ENCODE measurements around the gene TBC1D30. TPM values are rescaled to one million over a fixed set of nuclear protein-coding genes. Genes with fewer than 3 reads are reported as not detected.
"Not testable (repeated sequence)": the region's sequence is repeated elsewhere in the genome, so short reads cannot be mapped to it uniquely, and the experiment has no call there.

Gene TBC1D30
- total RNA-seq, 2 experiments from 2014 or later: 0.30 to 0.37 TPM

GRCh38 chr12:64828713-64829112 lies 4.3 kb downstream of the TBC1D30 start:
- Mint-ChIP-seq H3K27ac (no peak overlapping the region), H3K36me3 (ENCODE audit: low read depth) (peaks cover 3% of the 10 kb centered on the region), H3K27me3 (peaks cover 41% of the 10 kb centered on the region), H3K4me1 (peaks cover 11% of the 10 kb centered on the region), H3K9me3 (ENCODE audit: low read depth) (peaks cover 5% of the 10 kb centered on the region), H3K4me3 (no peak overlapping the region)
- DNase-seq: no peak
- ChIA-PET POLR2A (no interaction called here), CTCF (interaction anchor here (1.6 kb wide), 1 partner anchor 33 kb away, joined by 3 read pairs; no protein-coding TSS in a partner anchor)
- intact Hi-C loops (cut with DNase I, micrococcal nuclease): no loop called here
- ATAC-seq: no peak

- intact Hi-C loops (cut with DNase I, micrococcal nuclease): no loop called here
- CTCF ChIA-PET: interaction anchor here (1.2 kb wide), 1 partner anchor 38 kb away, joined by 4 read pairs; no protein-coding TSS in a partner anchor
- ATAC-seq (no peak), DNase-seq (no peak)
- H3K36me3 Mint-ChIP-seq (ENCODE audit: low read depth): no peaks in the 10 kb centered on the region
- H3K4me3 Mint-ChIP-seq: no peak overlapping the region
- no peaks in the 10 kb centered on the region for H3K4me1 Mint-ChIP-seq
- POLR2A ChIA-PET: no interaction called here
- H3K27me3 Mint-ChIP-seq: peaks cover 11% of the 10 kb centered on the region
- peaks cover 2% of the 10 kb centered on the region for H3K9me3 Mint-ChIP-seq (ENCODE audit: low read depth)
- H3K27ac Mint-ChIP-seq: no peak overlapping the region
These were observed 9.5 kb downstream of the TBC1D30 start for GRCh38 chr12:64833928-64834327.

GRCh38 chr12:64835901-64836300 lies 11.5 kb downstream of the TBC1D30 start:
- no peak overlapping the region for H3K27ac Mint-ChIP-seq
- no peak overlapping the region for H3K4me3 Mint-ChIP-seq
- no peaks in the 10 kb centered on the region for H3K4me1 Mint-ChIP-seq
- ATAC-seq (no peak), DNase-seq (no peak)
- H3K9me3 Mint-ChIP-seq (ENCODE audit: low read depth): peaks cover 2% of the 10 kb centered on the region
- H3K27me3 Mint-ChIP-seq: peaks cover 2% of the 10 kb centered on the region
- ChIA-PET CTCF (interaction anchor here (0.6 to 1.1 kb wide), 2 partner anchors 34 to 1416 kb away, joined by 3 read pairs; no protein-coding TSS in a partner anchor), POLR2A (no interaction called here)
- intact Hi-C loops (cut with DNase I, micrococcal nuclease): no loop called here
- H3K36me3 Mint-ChIP-seq (ENCODE audit: low read depth): no peaks in the 10 kb centered on the region

- no peaks in the 10 kb centered on the region for H3K4me1 Mint-ChIP-seq
- no peak for ATAC-seq
- no peak overlapping the region for H3K27ac Mint-ChIP-seq
- POLR2A ChIA-PET: no interaction called here
- peaks cover 2% of the 10 kb centered on the region for H3K9me3 Mint-ChIP-seq (ENCODE audit: low read depth)
- peaks cover 2% of the 10 kb centered on the region for H3K27me3 Mint-ChIP-seq
- CTCF ChIA-PET: interaction anchor here (1.2 kb wide), 1 partner anchor 41 kb away, joined by 4 read pairs; no protein-coding TSS in a partner anchor
- no peak for DNase-seq
- no peaks in the 10 kb centered on the region for H3K36me3 Mint-ChIP-seq (ENCODE audit: low read depth)
- no peak overlapping the region for H3K4me3 Mint-ChIP-seq
- intact Hi-C loops (cut with DNase I, micrococcal nuclease): no loop called here
These were observed 12.4 kb downstream of the TBC1D30 start for GRCh38 chr12:64836856-64837255.

GRCh38 chr12:64837427-64837826 lies 13.0 kb downstream of the TBC1D30 start:
- H3K27ac Mint-ChIP-seq: no peak overlapping the region
- no peak overlapping the region for H3K4me3 Mint-ChIP-seq
- no peaks in the 10 kb centered on the region for H3K4me1 Mint-ChIP-seq
- intact Hi-C loops (cut with DNase I, micrococcal nuclease): no loop called here
- peaks cover 2% of the 10 kb centered on the region for H3K27me3 Mint-ChIP-seq
- H3K9me3 Mint-ChIP-seq (ENCODE audit: low read depth): peaks cover 2% of the 10 kb centered on the region
- DNase-seq: no peak
- no peaks in the 10 kb centered on the region for H3K36me3 Mint-ChIP-seq (ENCODE audit: low read depth)
- CTCF ChIA-PET: interaction anchor here (1.2 kb wide), 1 partner anchor 41 kb away, joined by 4 read pairs; no protein-coding TSS in a partner anchor
- no peak for ATAC-seq
- POLR2A ChIA-PET: no interaction called here

GRCh38 chr12:64840119-64840518 lies 15.7 kb downstream of the TBC1D30 start:
- DNase-seq (no peak), ATAC-seq (no peak)
- CTCF ChIA-PET: interaction anchor here (0.6 to 1.4 kb wide), 5 partner anchors 39 to 572 kb away, joined by 3 to 4 read pairs (median 3); no protein-coding TSS in a partner anchor
- POLR2A ChIA-PET: no interaction called here
- intact Hi-C loops (cut with DNase I, micrococcal nuclease): no loop called here
- no peaks in the 10 kb centered on the region for H3K4me1 Mint-ChIP-seq
- no peaks in the 10 kb centered on the region for H3K9me3 Mint-ChIP-seq (ENCODE audit: low read depth)
- no peak overlapping the region for H3K4me3 Mint-ChIP-seq
- no peaks in the 10 kb centered on the region for H3K36me3 Mint-ChIP-seq (ENCODE audit: low read depth)
- H3K27ac Mint-ChIP-seq: no peak overlapping the region
- H3K27me3 Mint-ChIP-seq: no peaks in the 10 kb centered on the region

GRCh38 chr12:64840949-64841717 lies 16.7 kb downstream of the TBC1D30 start:
- Mint-ChIP-seq H3K27me3 (no peaks in the 10 kb centered on the region), H3K4me3 (no peak overlapping the region), H3K9me3 (ENCODE audit: low read depth) (no peaks in the 10 kb centered on the region), H3K4me1 (no peaks in the 10 kb centered on the region), H3K27ac (no peak overlapping the region), H3K36me3 (ENCODE audit: low read depth) (no peaks in the 10 kb centered on the region)
- intact Hi-C loops (cut with DNase I, micrococcal nuclease): no loop called here
- ATAC-seq: no peak
- CTCF ChIA-PET: interaction anchor here (0.6 to 1.4 kb wide), 4 partner anchors 9 to 573 kb away, joined by 3 to 4 read pairs (median 3); no protein-coding TSS in a partner anchor
- POLR2A ChIA-PET: no interaction called here
- DNase-seq: no peak

GRCh38 chr12:64848409-64848808 lies 24.0 kb downstream of the TBC1D30 start:
- ATAC-seq; H3K4me1 Mint-ChIP-seq; H3K4me3 Mint-ChIP-seq; H3K36me3 Mint-ChIP-seq (ENCODE audit: low read depth); DNase-seq; H3K27ac Mint-ChIP-seq; intact Hi-C loops (cut with DNase I, micrococcal nuclease); CTCF ChIA-PET; POLR2A ChIA-PET; H3K9me3 Mint-ChIP-seq (ENCODE audit: low read depth): not testable (repeated sequence)
- peaks cover 21% of the 10 kb centered on the region for H3K27me3 Mint-ChIP-seq

GRCh38 chr12:64858882-64859605 lies 34.6 kb downstream of the TBC1D30 start:
- intact Hi-C loops (cut with DNase I, micrococcal nuclease): no loop called here
- ChIA-PET CTCF (no interaction called here), POLR2A (no interaction called here)
- no peak overlapping the region for H3K27ac Mint-ChIP-seq
- no peaks in the 10 kb centered on the region for H3K9me3 Mint-ChIP-seq (ENCODE audit: low read depth)
- peaks cover 6% of the 10 kb centered on the region for H3K27me3 Mint-ChIP-seq
- no peak overlapping the region for H3K4me3 Mint-ChIP-seq
- DNase-seq (no peak), ATAC-seq (no peak)
- H3K4me1 Mint-ChIP-seq: peaks cover 2% of the 10 kb centered on the region
- no peaks in the 10 kb centered on the region for H3K36me3 Mint-ChIP-seq (ENCODE audit: low read depth)

- H3K27me3 Mint-ChIP-seq: peaks cover 7% of the 10 kb centered on the region
- intact Hi-C loops (cut with DNase I, micrococcal nuclease): no loop called here
- CTCF ChIA-PET: interaction anchor here (0.7 kb wide), 1 partner anchor 70 kb away, joined by 3 read pairs; no protein-coding TSS in a partner anchor
- no peak overlapping the region for H3K4me3 Mint-ChIP-seq
- peaks cover 2% of the 10 kb centered on the region for H3K4me1 Mint-ChIP-seq
- no peaks in the 10 kb centered on the region for H3K9me3 Mint-ChIP-seq (ENCODE audit: low read depth)
- DNase-seq (no peak), ATAC-seq (no peak)
- POLR2A ChIA-PET: no interaction called here
- H3K36me3 Mint-ChIP-seq (ENCODE audit: low read depth): no peaks in the 10 kb centered on the region
- H3K27ac Mint-ChIP-seq: no peak overlapping the region
These were observed 36.1 kb downstream of the TBC1D30 start for GRCh38 chr12:64860446-64860998.

GRCh38 chr12:64864319-64864718 lies 39.9 kb downstream of the TBC1D30 start:
- no peak overlapping the region for H3K27ac Mint-ChIP-seq
- POLR2A ChIA-PET: no interaction called here
- peaks cover 12% of the 10 kb centered on the region for H3K27me3 Mint-ChIP-seq
- no peaks in the 10 kb centered on the region for H3K9me3 Mint-ChIP-seq (ENCODE audit: low read depth)
- H3K4me1 Mint-ChIP-seq: peaks cover 2% of the 10 kb centered on the region
- no peaks in the 10 kb centered on the region for H3K36me3 Mint-ChIP-seq (ENCODE audit: low read depth)
- no peak overlapping the region for H3K4me3 Mint-ChIP-seq
- DNase-seq: no peak
- ATAC-seq: no peak
- CTCF ChIA-PET: interaction anchor here (0.6 kb wide), 1 partner anchor 548 kb away, joined by 4 read pairs; no protein-coding TSS in a partner anchor
- intact Hi-C loops (cut with DNase I, micrococcal nuclease): no loop called here

Measured in activated CD4-positive, alpha-beta T cell treated with anti-CD3 and anti-CD28 coated beads for 36 hours (primary cell).